HepG2 (cell line): ENCODE results near the gene SOWAHA. TPM values are rescaled to one million over a fixed set of nuclear protein-coding genes. Genes with fewer than 3 reads are reported as not detected.
A peak's percentile ranks its signal among the peaks of the same experiment; 100 is the strongest.

ENCODE experiments used
- ATAD3A ChIP-seq: sonication (generic); formaldehyde crosslinking; IDR thresholded peaks from 2 replicates; pipeline ENCODE4 v1.4.0; 2020; ENCODE audit warnings: missing genetic modification reagents
- CCDC6 ChIP-seq: sonication (generic); formaldehyde crosslinking; IDR thresholded peaks from 2 replicates; pipeline ENCODE4 v1.8.1; 2022; ENCODE audit warnings: mild to moderate bottlenecking, missing genetic modification reagents, moderate library complexity
- CEBPB ChIP-seq: IDR thresholded peaks from 2 replicates; pipeline ENCODE4 v1.6.1; 2011; ENCODE audit warnings: low read depth, low read length, improper control_type of control experiment, borderline replicate concordance
- CERS6 ChIP-seq: sonication (generic); formaldehyde crosslinking; IDR thresholded peaks from 2 replicates; pipeline ENCODE4 v1.5.0; 2020; ENCODE audit warnings: missing genetic modification reagents
- FOXO1 ChIP-seq: sonication (generic); formaldehyde crosslinking; IDR thresholded peaks from 2 replicates; pipeline ENCODE4 v1.4.0; 2020; ENCODE audit warnings: missing genetic modification reagents
- IKZF1 ChIP-seq: fragments of 450-650 bp; IDR thresholded peaks from 2 replicates; pipeline ENCODE4 v1.7.1; 2016
- KDM1A ChIP-seq: IDR thresholded peaks from 2 replicates; pipeline ENCODE4 v1.6.1; 2016; ENCODE audit warnings: missing compliant biosample characterization
- NFE2L2 ChIP-seq: fragments of 150-350 bp; IDR thresholded peaks from 2 replicates; pipeline ENCODE4 v1.6.1; 2014; ENCODE audit warnings: low read length
- RARG ChIP-seq: sonication (generic); formaldehyde crosslinking; IDR thresholded peaks from 2 replicates; pipeline ENCODE4 v1.4.0; 2020; ENCODE audit warnings: low read depth, mild to moderate bottlenecking, missing genetic modification reagents
- SAP130 ChIP-seq: IDR thresholded peaks from 2 replicates; pipeline ENCODE4 v1.6.1; 2016; ENCODE audit warnings: low read depth
- SMAD1 ChIP-seq: sonication (generic); formaldehyde crosslinking; IDR thresholded peaks from 2 replicates; pipeline ENCODE4 v1.4.0; 2020; ENCODE audit warnings: missing genetic modification reagents, low read depth, mild to moderate bottlenecking, borderline replicate concordance
- TEAD2 ChIP-seq: sonication (generic); formaldehyde crosslinking; IDR thresholded peaks from 2 replicates; pipeline ENCODE4 v1.9.0; 2021; ENCODE audit warnings: missing genetic modification reagents
- THAP8 ChIP-seq: sonication (generic); formaldehyde crosslinking; IDR thresholded peaks from 2 replicates; pipeline ENCODE4 v1.5.1; 2020; ENCODE audit warnings: missing genetic modification reagents, mild to moderate bottlenecking, borderline replicate concordance
- ZBTB4 ChIP-seq: sonication (generic); formaldehyde crosslinking; IDR thresholded peaks from 2 replicates; pipeline ENCODE4 v1.4.0; 2020; ENCODE audit warnings: missing genetic modification reagents, mild to moderate bottlenecking, borderline replicate concordance
- ZKSCAN1 ChIP-seq: fragments of 150-350 bp; IDR thresholded peaks from 2 replicates; pipeline ENCODE4 v1.6.1; 2014; ENCODE audit warnings: low read length
- ZKSCAN8 ChIP-seq: IDR thresholded peaks from 2 replicates; pipeline ENCODE4 v1.6.1; 2016; ENCODE audit warnings: borderline replicate concordance, missing genetic modification reagents, missing compliant biosample characterization
- polyA plus RNA-seq, 8 experiments: library from polyadenylated mRNA; depleted of rRNA in 3 of 8; stranded (reverse) in 7 of 8; unstranded in 1 of 8; fragments of >200 nt; fragmentation: Illumina TruSeq in 4 of 8; extraction: Trizol in 4 of 8; gene quantifications; 2 replicates each; pipeline versions ENCODE4 v1.2.1 to v1.2.3, GENCODE V29; 2011 to 2016; ENCODE audit warnings: low read depth in 4 of 8, missing spikeins in 1 of 8, mixed read lengths in 1 of 8; ENCODE audit not compliant: insufficient read depth in 1 of 8
- total RNA-seq, 5 experiments: library from RNA; depleted of rRNA; stranded (reverse); fragments of >200 nt; fragmentation: Illumina TruSeq; extraction: Trizol; gene quantifications; 2 replicates each; pipeline ENCODE4 v1.2.3, GENCODE V29; 2016; ENCODE audit warnings: low read depth in 1 of 5
- TF ChIP-seq, protein P1 (sequence below): conservative IDR thresholded peaks from 2 replicates; pipeline ENCODE4 v1.6.1; 2018; ENCODE audit warnings: missing genetic modification reagents
- TF ChIP-seq, protein P2 (sequence below): sonication (generic); formaldehyde crosslinking; IDR thresholded peaks from 2 replicates; pipeline ENCODE4 v1.4.0; 2020; ENCODE audit warnings: missing genetic modification reagents, borderline replicate concordance

SOWAHA gene
- total and polyA plus RNA-seq, 2 of the 13 experiments (the other 11 are each of a cell fraction or from before 2014, with no cell fraction given) = 0.95 to 1.9 TPM

GRCh38 chr5:132807163-132807838 lies 5.8 kb upstream of the SOWAHA start (continued):
- TF ChIP-seq ZKSCAN8 (CRISPR knock-in tag) = peak; percentile 87
- peak; percentile 87 for TF ChIP-seq SAP130 (CRISPR knock-in tag)
- 0 out of 2 replicates have a peak, but pooled peaks have one; percentile 12 for TF ChIP-seq KDM1A (CRISPR knock-in tag)
- TF ChIP-seq ATAD3A (CRISPR knock-in tag) = no peak
- TF ChIP-seq CCDC6 = peak; percentile 42; the same call in 1 of the 2 replicates
- no peak for TF ChIP-seq ZBTB4 (CRISPR knock-in tag)
- no peak for TF ChIP-seq CERS6 (CRISPR knock-in tag)
- TF ChIP-seq THAP8 (CRISPR knock-in tag) = no peak
- TF ChIP-seq SMAD1 (CRISPR knock-in tag) = peak; percentile 67; the same call in 1 of the 2 replicates
- no peak for TF ChIP-seq RARG
- no peak for TF ChIP-seq ZKSCAN1
- TF ChIP-seq CEBPB = no peak
- TF ChIP-seq NFE2L2 = no peak
- TF ChIP-seq, protein P1, sequence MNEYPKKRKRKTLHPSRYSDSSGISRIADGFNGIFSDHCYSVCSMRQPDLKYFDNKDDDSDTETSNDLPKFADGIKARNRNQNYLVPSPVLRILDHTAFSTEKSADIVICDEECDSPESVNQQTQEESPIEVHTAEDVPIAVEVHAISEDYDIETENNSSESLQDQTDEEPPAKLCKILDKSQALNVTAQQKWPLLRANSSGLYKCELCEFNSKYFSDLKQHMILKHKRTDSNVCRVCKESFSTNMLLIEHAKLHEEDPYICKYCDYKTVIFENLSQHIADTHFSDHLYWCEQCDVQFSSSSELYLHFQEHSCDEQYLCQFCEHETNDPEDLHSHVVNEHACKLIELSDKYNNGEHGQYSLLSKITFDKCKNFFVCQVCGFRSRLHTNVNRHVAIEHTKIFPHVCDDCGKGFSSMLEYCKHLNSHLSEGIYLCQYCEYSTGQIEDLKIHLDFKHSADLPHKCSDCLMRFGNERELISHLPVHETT (CRISPR knock-in tag) = no peak
- TF ChIP-seq, protein P2, sequence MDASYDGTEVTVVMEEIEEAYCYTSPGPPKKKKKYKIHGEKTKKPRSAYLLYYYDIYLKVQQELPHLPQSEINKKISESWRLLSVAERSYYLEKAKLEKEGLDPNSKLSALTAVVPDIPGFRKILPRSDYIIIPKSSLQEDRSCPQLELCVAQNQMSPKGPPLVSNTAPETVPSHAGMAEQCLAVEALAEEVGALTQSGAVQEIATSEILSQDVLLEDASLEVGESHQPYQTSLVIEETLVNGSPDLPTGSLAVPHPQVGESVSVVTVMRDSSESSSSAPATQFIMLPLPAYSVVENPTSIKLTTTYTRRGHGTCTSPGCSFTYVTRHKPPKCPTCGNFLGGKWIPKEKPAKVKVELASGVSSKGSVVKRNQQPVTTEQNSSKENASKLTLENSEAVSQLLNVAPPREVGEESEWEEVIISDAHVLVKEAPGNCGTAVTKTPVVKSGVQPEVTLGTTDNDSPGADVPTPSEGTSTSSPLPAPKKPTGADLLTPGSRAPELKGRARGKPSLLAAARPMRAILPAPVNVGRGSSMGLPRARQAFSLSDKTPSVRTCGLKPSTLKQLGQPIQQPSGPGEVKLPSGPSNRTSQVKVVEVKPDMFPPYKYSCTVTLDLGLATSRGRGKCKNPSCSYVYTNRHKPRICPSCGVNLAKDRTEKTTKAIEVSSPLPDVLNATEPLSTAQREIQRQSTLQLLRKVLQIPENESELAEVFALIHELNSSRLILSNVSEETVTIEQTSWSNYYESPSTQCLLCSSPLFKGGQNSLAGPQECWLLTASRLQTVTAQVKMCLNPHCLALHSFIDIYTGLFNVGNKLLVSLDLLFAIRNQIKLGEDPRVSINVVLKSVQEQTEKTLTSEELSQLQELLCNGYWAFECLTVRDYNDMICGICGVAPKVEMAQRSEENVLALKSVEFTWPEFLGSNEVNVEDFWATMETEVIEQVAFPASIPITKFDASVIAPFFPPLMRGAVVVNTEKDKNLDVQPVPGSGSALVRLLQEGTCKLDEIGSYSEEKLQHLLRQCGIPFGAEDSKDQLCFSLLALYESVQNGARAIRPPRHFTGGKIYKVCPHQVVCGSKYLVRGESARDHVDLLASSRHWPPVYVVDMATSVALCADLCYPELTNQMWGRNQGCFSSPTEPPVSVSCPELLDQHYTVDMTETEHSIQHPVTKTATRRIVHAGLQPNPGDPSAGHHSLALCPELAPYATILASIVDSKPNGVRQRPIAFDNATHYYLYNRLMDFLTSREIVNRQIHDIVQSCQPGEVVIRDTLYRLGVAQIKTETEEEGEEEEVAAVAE (CRISPR knock-in tag) = peak; percentile 61; the same call in 1 of the 2 replicates
- TF ChIP-seq TEAD2 (CRISPR knock-in tag) = no peak
- no peak for TF ChIP-seq IKZF1
- peak; percentile 77 for TF ChIP-seq FOXO1 (CRISPR knock-in tag)
